ENCODE measurements around the gene ABCA4.

Gene ABCA4

DNA sequence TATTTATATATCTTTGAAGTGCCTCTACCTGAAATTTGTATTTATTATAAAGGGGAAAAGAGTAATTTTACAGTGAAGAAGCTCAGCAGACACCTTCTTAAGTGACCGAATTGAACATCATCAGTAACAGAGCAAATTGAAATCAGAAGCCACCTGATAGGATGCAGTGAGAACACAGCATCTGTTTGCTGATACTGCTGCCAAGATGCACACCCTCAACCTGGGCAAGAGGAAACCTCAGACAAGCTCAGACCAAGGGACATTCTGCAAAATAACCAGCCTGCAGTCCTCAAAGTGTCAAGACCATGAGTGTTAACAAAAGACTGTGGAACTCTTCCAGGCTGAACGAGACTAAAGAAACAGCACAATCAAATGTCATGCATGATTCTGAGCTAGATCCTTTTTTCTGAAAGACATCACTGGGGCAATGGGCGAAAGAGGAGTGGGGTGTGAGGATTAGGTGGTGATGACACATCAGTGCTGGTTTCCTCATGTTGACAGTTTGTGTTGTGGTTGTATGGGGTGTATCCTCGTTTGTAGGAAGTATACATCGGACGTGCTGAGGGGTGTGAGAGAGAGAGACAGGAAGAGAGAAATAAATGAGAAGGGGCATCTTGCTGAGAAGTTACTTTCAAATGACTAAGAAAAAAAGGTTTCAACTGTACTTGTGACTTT is 103.7 kb downstream of the ABCA4 start:
- Histone ChIP-seq H4K91ac (ENCODE audit: low read depth, low read length, poor library complexity) (no peak overlapping the region), H2BK12ac (ENCODE audit: low read length) (no peak overlapping the region), H3K79me1 (ENCODE audit: low read depth, low read length) (no peaks in the 10 kb centered on the region), H3K9me3 (replicated peaks in 1 of 2; ENCODE audit: control insufficient read depth in 2 of 2, insufficient read depth in 1 of 2, low read depth in 1 of 2, low read length in 2 of 2) (no peaks in the 10 kb centered on the region), H2BK5ac (ENCODE audit: low read length) (no peak overlapping the region), H3K18ac (ENCODE audit: low read length) (no peak overlapping the region), H3K4me3 (ENCODE audit: low read length in 2 of 2) (no peak overlapping the region), H3K4me1 (ENCODE audit: control insufficient read depth in 2 of 2, insufficient read depth in 1 of 2, low read depth in 1 of 2, low read length in 2 of 2) (peaks cover 2 to 3% of the 10 kb centered on the region in 2 donors), H3K9ac (ENCODE audit: low read depth, low read length, poor library complexity) (no peak overlapping the region), H3K4ac (ENCODE audit: low read length) (no peak overlapping the region), H3K4me2 (ENCODE audit: insufficient read depth, low read length, poor library complexity, severe bottlenecking) (no peak overlapping the region), H3K27ac (replicated peaks; ENCODE audit: low read length) (no peak overlapping the region), H4K8ac (ENCODE audit: low read depth, low read length) (no peak overlapping the region), H2AK5ac (ENCODE audit: low read depth, low read length) (no peak overlapping the region), H2BK120ac (ENCODE audit: low read depth, low read length) (no peak overlapping the region), H3K23ac (ENCODE audit: low read depth, low read length, poor library complexity) (no peak overlapping the region), H3K27me3 (ENCODE audit: control insufficient read depth in 3 of 3, insufficient read depth in 3 of 3, low read depth in 1 of 3, low read length in 3 of 3) (peaks cover 0 to 27% (median 0%) of the 10 kb centered on the region in 3 experiments), H2AFZ (ENCODE audit: low read length) (no peak overlapping the region), H3K14ac (ENCODE audit: low read length) (no peak overlapping the region), H2BK15ac (ENCODE audit: low read length) (no peak overlapping the region), H3K36me3 (replicated peaks in 1 of 2; ENCODE audit: control insufficient read depth in 2 of 2, insufficient read depth in 2 of 2, low read length in 2 of 2) (no peaks in the 10 kb centered on the region)
- DNase-seq (ENCODE audit: low spot score): no peak
- WGBS, 2 donors (ENCODE audit: extremely low coverage in 2 of 2, insufficient read length in 2 of 2, insufficient replicate concordance in 1 of 2): no CpG with 5 or more reads among the region's 6 CpGs

DNA sequence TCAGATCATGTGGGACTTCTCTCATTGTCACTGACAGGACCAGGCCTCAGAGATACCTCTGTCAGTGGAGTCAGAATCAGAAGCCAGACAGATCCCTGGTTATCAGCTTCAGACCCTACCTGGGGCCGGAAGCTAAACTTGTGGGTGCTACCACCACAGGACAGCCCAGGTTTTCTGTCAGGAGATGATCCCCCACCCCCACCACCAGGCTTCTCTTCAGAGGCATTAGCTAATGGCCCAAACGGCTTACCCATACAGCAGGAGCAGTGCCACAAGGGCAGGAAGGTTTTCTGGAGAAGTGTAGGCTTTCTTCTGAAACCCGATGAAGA is 105.5 kb downstream of the ABCA4 start:
- no peaks in the 10 kb centered on the region for H3K36me3 ChIP-seq (replicated peaks in 1 of 2; ENCODE audit: control insufficient read depth in 2 of 2, insufficient read depth in 2 of 2, low read length in 2 of 2)
- no peak overlapping the region for H3K27ac ChIP-seq (replicated peaks; ENCODE audit: low read length)
- H3K18ac ChIP-seq (ENCODE audit: low read length): no peak overlapping the region
- no peak overlapping the region for H3K23ac ChIP-seq (ENCODE audit: low read depth, low read length, poor library complexity)
- no peak overlapping the region for H2BK15ac ChIP-seq (ENCODE audit: low read length)
- H3K4me3 ChIP-seq (ENCODE audit: low read length in 2 of 2): no peak overlapping the region
- no peak overlapping the region for H2AK5ac ChIP-seq (ENCODE audit: low read depth, low read length)
- H4K8ac ChIP-seq (ENCODE audit: low read depth, low read length): no peak overlapping the region
- H2BK120ac ChIP-seq (ENCODE audit: low read depth, low read length): no peak overlapping the region
- no peak overlapping the region for H3K4me2 ChIP-seq (ENCODE audit: insufficient read depth, low read length, poor library complexity, severe bottlenecking)
- no peak overlapping the region for H3K9ac ChIP-seq (ENCODE audit: low read depth, low read length, poor library complexity)
- peaks cover 7 to 10% of the 10 kb centered on the region in 2 donors for H3K4me1 ChIP-seq (ENCODE audit: control insufficient read depth in 2 of 2, insufficient read depth in 1 of 2, low read depth in 1 of 2, low read length in 2 of 2)
- DNase-seq (ENCODE audit: low spot score): no peak
- H2AFZ ChIP-seq (ENCODE audit: low read length): no peak overlapping the region
- WGBS, 2 donors (ENCODE audit: extremely low coverage in 2 of 2, insufficient read length in 2 of 2, insufficient replicate concordance in 1 of 2): no CpG with 5 or more reads among the region's 3 CpGs
- no peaks in the 10 kb centered on the region for H3K79me1 ChIP-seq (ENCODE audit: low read depth, low read length)
- no peak overlapping the region for H3K14ac ChIP-seq (ENCODE audit: low read length)
- peaks cover 0 to 9% (median 0%) of the 10 kb centered on the region in 3 experiments for H3K27me3 ChIP-seq (ENCODE audit: control insufficient read depth in 3 of 3, insufficient read depth in 3 of 3, low read depth in 1 of 3, low read length in 3 of 3)
- no peak overlapping the region for H2BK5ac ChIP-seq (ENCODE audit: low read length)
- H3K9me3 ChIP-seq (replicated peaks in 1 of 2; ENCODE audit: control insufficient read depth in 2 of 2, insufficient read depth in 1 of 2, low read depth in 1 of 2, low read length in 2 of 2): no peaks in the 10 kb centered on the region
- no peak overlapping the region for H3K4ac ChIP-seq (ENCODE audit: low read length)
- H4K91ac ChIP-seq (ENCODE audit: low read depth, low read length, poor library complexity): no peak overlapping the region
- no peak overlapping the region for H2BK12ac ChIP-seq (ENCODE audit: low read length)

DNA sequence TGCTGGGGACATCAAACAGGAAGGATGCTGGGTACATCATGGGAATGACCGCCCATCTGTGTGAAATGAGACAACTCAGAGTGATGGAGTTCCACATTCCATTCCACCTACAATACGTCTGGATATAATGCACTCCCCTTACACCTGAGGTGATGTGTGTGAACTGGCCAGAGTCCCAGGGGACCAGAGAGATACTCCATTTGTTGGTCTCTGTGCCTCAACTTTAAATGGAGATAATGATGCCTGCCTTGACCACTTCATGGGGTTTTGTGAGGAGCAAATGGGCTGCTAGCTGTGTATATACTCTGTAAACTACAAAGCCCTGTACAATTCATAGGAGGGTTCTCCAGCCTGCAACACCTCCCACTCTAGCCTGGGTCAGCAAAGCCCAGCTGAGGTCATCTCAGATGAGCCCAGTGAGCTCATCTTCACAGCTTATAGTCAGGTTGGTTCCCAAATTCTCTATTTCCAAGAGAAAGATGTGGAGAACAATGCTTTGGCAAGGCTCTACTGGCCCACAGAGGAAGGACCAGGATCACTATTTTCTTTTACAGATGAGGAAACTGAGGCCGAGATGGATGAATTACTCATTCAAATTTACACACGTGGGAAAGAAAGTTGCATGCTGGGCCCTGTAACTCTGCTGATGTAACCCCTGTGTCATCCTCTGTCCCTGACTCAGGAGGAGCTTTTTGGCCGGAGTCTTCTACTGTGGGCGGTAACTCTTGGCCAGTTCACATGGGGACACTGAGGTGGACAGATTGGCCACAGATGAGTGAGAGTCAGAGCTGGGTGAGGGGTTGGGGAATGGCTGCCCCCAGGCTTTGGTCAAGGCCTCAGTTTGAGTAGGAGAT is 106.1 kb downstream of the ABCA4 start:
- H3K4me1 ChIP-seq (ENCODE audit: control insufficient read depth in 2 of 2, insufficient read depth in 1 of 2, low read depth in 1 of 2, low read length in 2 of 2): peaks cover 7 to 10% of the 10 kb centered on the region in 2 donors
- H3K79me1 ChIP-seq (ENCODE audit: low read depth, low read length): no peaks in the 10 kb centered on the region
- no peak overlapping the region for H3K27ac ChIP-seq (replicated peaks; ENCODE audit: low read length)
- H3K27me3 ChIP-seq (ENCODE audit: control insufficient read depth in 3 of 3, insufficient read depth in 3 of 3, low read depth in 1 of 3, low read length in 3 of 3): peaks cover 0 to 8% (median 0%) of the 10 kb centered on the region in 3 experiments
- no peak overlapping the region for H2AK5ac ChIP-seq (ENCODE audit: low read depth, low read length)
- no peak overlapping the region for H3K4me3 ChIP-seq (ENCODE audit: low read length in 2 of 2)
- H2BK5ac ChIP-seq (ENCODE audit: low read length): no peak overlapping the region
- no peak overlapping the region for H2AFZ ChIP-seq (ENCODE audit: low read length)
- no peak overlapping the region for H4K91ac ChIP-seq (ENCODE audit: low read depth, low read length, poor library complexity)
- no peaks in the 10 kb centered on the region for H3K36me3 ChIP-seq (replicated peaks in 1 of 2; ENCODE audit: control insufficient read depth in 2 of 2, insufficient read depth in 2 of 2, low read length in 2 of 2)
- no peak overlapping the region for H2BK15ac ChIP-seq (ENCODE audit: low read length)
- no peak overlapping the region for H3K4me2 ChIP-seq (ENCODE audit: insufficient read depth, low read length, poor library complexity, severe bottlenecking)
- H2BK12ac ChIP-seq (ENCODE audit: low read length): no peak overlapping the region
- no peak overlapping the region for H3K14ac ChIP-seq (ENCODE audit: low read length)
- H3K23ac ChIP-seq (ENCODE audit: low read depth, low read length, poor library complexity): no peak overlapping the region
- WGBS, 2 donors (ENCODE audit: extremely low coverage in 2 of 2, insufficient read length in 2 of 2, insufficient replicate concordance in 1 of 2): no CpG with 5 or more reads among the region's 6 CpGs
- H4K8ac ChIP-seq (ENCODE audit: low read depth, low read length): no peak overlapping the region
- no peak for DNase-seq (ENCODE audit: low spot score)
- no peak overlapping the region for H3K9ac ChIP-seq (ENCODE audit: low read depth, low read length, poor library complexity)
- no peaks in the 10 kb centered on the region for H3K9me3 ChIP-seq (replicated peaks in 1 of 2; ENCODE audit: control insufficient read depth in 2 of 2, insufficient read depth in 1 of 2, low read depth in 1 of 2, low read length in 2 of 2)
- H3K4ac ChIP-seq (ENCODE audit: low read length): no peak overlapping the region
- H2BK120ac ChIP-seq (ENCODE audit: low read depth, low read length): no peak overlapping the region
- H3K18ac ChIP-seq (ENCODE audit: low read length): no peak overlapping the region

DNA sequence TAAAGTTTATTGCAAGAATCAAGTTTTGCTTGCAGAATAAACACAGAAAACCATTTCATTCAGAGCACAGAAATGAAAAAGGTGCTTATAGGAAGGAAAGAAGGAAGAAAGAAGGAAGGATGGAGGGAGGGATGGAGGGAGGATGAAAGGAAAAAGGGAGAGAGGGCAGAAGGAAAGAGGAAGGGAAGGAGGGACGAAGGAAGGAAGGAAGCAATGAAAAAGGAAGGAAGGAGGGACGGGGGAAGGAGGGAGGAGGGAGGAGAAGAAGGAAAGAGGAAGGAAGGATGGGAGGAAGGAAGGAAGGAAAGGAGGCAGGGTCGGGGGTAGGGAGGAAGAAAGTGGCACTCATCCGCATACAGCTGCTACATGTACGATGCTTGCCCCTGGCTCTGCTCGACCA is 106.9 kb downstream of the ABCA4 start:
- Histone ChIP-seq H3K79me1 (ENCODE audit: low read depth, low read length) (no peaks in the 10 kb centered on the region), H3K9me3 (replicated peaks in 1 of 2; ENCODE audit: control insufficient read depth in 2 of 2, insufficient read depth in 1 of 2, low read depth in 1 of 2, low read length in 2 of 2) (no peaks in the 10 kb centered on the region), H3K4me2 (ENCODE audit: insufficient read depth, low read length, poor library complexity, severe bottlenecking) (no peak overlapping the region), H2AFZ (ENCODE audit: low read length) (no peak overlapping the region), H4K8ac (ENCODE audit: low read depth, low read length) (no peak overlapping the region), H3K4me3 (ENCODE audit: low read length in 2 of 2) (no peak overlapping the region), H2BK120ac (ENCODE audit: low read depth, low read length) (no peak overlapping the region), H2BK12ac (ENCODE audit: low read length) (no peak overlapping the region), H3K4ac (ENCODE audit: low read length) (no peak overlapping the region), H3K18ac (ENCODE audit: low read length) (no peak overlapping the region), H2AK5ac (ENCODE audit: low read depth, low read length) (no peak overlapping the region), H3K23ac (ENCODE audit: low read depth, low read length, poor library complexity) (no peak overlapping the region), H3K14ac (ENCODE audit: low read length) (no peak overlapping the region), H2BK5ac (ENCODE audit: low read length) (no peak overlapping the region), H3K27ac (replicated peaks; ENCODE audit: low read length) (no peak overlapping the region), H2BK15ac (ENCODE audit: low read length) (no peak overlapping the region), H3K27me3 (ENCODE audit: control insufficient read depth in 3 of 3, insufficient read depth in 3 of 3, low read depth in 1 of 3, low read length in 3 of 3) (peaks cover 0 to 7% (median 0%) of the 10 kb centered on the region in 3 experiments), H4K91ac (ENCODE audit: low read depth, low read length, poor library complexity) (no peak overlapping the region), H3K4me1 (ENCODE audit: control insufficient read depth in 2 of 2, insufficient read depth in 1 of 2, low read depth in 1 of 2, low read length in 2 of 2) (peaks cover 7 to 10% of the 10 kb centered on the region in 2 donors), H3K9ac (ENCODE audit: low read depth, low read length, poor library complexity) (no peak overlapping the region), H3K36me3 (replicated peaks in 1 of 2; ENCODE audit: control insufficient read depth in 2 of 2, insufficient read depth in 2 of 2, low read length in 2 of 2) (no peaks in the 10 kb centered on the region)
- DNase-seq (ENCODE audit: low spot score): no peak
- no CpG with 5 or more reads among the region's 6 CpGs for WGBS, 2 donors (ENCODE audit: extremely low coverage in 2 of 2, insufficient read length in 2 of 2, insufficient replicate concordance in 1 of 2)

All from neuronal stem cell (in vitro differentiated cells).